ENCODE measurements around the gene LCE5A.

- TF ChIP-seq POLR2A (IDR thresholded peaks at IDR 0.05; ENCODE audit: low read length) = no peak
- TF ChIP-seq GATA1 (IDR thresholded peaks at IDR 0.05; ENCODE audit: low read depth, low read length) = no peak
These were observed 22.8 kb downstream of the LCE5A start for GRCh38 chr1:152533327-152533938.
